Measurements from ENCODE around the gene RIPPLY3. TPM values are rescaled to one million over a fixed set of nuclear protein-coding genes. Genes with fewer than 3 reads are reported as not detected.

RIPPLY3 gene
- total and polyA plus RNA-seq, 2 experiments from 2014 or later: 2.5 to 2.8 TPM

DNA sequence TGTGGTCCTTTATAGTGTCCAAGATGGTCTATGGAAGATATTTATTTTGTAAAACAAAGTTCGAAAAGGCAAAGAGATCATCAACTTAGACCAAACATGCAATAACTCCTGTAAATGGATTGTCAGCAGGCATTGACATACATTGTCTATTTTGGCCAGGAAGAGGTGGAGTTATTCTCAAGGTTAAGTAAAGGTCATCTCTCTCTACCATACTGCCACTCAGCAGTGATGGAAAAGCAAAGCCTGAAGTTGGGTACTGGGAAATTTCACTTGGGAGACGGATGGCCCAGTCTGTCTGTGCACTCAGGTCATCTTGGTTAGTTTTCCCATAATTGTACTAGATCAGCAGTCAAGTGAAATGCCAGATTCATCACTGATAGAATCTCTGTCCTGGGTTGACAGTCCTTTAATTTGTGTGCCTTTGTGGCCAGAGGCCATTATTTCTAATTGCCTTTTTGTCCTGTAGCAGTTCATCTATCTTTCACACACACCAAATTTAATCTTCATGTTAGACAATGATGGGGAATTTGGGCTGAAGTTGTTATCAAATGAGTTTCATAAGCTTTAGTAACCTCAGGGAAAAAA is 48.9 kb downstream of the RIPPLY3 start:
- DNase-seq (ENCODE audit: low spot score) (no peak), ATAC-seq (no peak)
- Histone ChIP-seq H3K9me2 (ENCODE audit: insufficient read depth) (0 out of 2 replicates have a peak, but pooled peaks cover 3% of the 10 kb centered on the region), H3K27ac (ENCODE audit: low read depth) (no peak overlapping the region), H4K20me1 (replicated peaks; ENCODE audit: insufficient read depth) (no peaks in the 10 kb centered on the region), H3K4me2 (no peak overlapping the region), H3K4me1 (ENCODE audit: insufficient read depth) (peaks cover 19% of the 10 kb centered on the region), H3K79me2 (replicated peaks; ENCODE audit: insufficient read depth) (no peaks in the 10 kb centered on the region), H3F3A (replicated peaks; ENCODE audit: low read depth) (0 out of 2 replicates have a peak, but pooled peaks cover 3% of the 10 kb centered on the region), H3K27me3 (ENCODE audit: insufficient read depth) (peaks cover 4% of the 10 kb centered on the region; the same call in 1 of the 2 replicates), H2AFZ (no peak overlapping the region), H3K4me3 (no peak overlapping the region), H3K36me3 (ENCODE audit: insufficient read depth) (no peaks in the 10 kb centered on the region)
- Mint-ChIP-seq H3K36me3 (ENCODE audit: low read depth) (peaks cover 3% of the 10 kb centered on the region; the same call in 1 of the 3 replicates), H3K9me3 (peaks cover 7% of the 10 kb centered on the region; the same call in 2 of the 3 replicates), H3K27ac (no peak overlapping the region), H3K27me3 (ENCODE audit: insufficient read depth, low read depth, poor library complexity) (peaks cover 12% of the 10 kb centered on the region), H3K4me1 (peaks cover 22% of the 10 kb centered on the region), H3K4me3 (no peak overlapping the region)
- TF ChIP-seq ZNF114 (CRISPR knock-in tag; IDR thresholded peaks at IDR 0.05) (no peak), ZNF331 (CRISPR knock-in tag; IDR thresholded peaks at IDR 0.05; ENCODE audit: low read depth) (no peak), JUNB (IDR thresholded peaks at IDR 0.05; ENCODE audit: unreplicated experiment) (no peak), CREB1 (CRISPR knock-in tag; IDR thresholded peaks at IDR 0.05; ENCODE audit: low read depth) (no peak), NANOG (IDR thresholded peaks at IDR 0.05; ENCODE audit: borderline replicate concordance) (no peak), EZH2phosphoT487 (IDR thresholded peaks at IDR 0.05; ENCODE audit: unreplicated experiment) (no peak), EZH2 (IDR thresholded peaks at IDR 0.05; ENCODE audit: low read depth, unreplicated experiment) (no peak), STAT1 (IDR thresholded peaks at IDR 0.05; ENCODE audit: unreplicated experiment) (no peak), POLR2AphosphoS5 (IDR thresholded peaks at IDR 0.05; ENCODE audit: low read depth) (no peak)
- TF ChIP-seq, protein P1, sequence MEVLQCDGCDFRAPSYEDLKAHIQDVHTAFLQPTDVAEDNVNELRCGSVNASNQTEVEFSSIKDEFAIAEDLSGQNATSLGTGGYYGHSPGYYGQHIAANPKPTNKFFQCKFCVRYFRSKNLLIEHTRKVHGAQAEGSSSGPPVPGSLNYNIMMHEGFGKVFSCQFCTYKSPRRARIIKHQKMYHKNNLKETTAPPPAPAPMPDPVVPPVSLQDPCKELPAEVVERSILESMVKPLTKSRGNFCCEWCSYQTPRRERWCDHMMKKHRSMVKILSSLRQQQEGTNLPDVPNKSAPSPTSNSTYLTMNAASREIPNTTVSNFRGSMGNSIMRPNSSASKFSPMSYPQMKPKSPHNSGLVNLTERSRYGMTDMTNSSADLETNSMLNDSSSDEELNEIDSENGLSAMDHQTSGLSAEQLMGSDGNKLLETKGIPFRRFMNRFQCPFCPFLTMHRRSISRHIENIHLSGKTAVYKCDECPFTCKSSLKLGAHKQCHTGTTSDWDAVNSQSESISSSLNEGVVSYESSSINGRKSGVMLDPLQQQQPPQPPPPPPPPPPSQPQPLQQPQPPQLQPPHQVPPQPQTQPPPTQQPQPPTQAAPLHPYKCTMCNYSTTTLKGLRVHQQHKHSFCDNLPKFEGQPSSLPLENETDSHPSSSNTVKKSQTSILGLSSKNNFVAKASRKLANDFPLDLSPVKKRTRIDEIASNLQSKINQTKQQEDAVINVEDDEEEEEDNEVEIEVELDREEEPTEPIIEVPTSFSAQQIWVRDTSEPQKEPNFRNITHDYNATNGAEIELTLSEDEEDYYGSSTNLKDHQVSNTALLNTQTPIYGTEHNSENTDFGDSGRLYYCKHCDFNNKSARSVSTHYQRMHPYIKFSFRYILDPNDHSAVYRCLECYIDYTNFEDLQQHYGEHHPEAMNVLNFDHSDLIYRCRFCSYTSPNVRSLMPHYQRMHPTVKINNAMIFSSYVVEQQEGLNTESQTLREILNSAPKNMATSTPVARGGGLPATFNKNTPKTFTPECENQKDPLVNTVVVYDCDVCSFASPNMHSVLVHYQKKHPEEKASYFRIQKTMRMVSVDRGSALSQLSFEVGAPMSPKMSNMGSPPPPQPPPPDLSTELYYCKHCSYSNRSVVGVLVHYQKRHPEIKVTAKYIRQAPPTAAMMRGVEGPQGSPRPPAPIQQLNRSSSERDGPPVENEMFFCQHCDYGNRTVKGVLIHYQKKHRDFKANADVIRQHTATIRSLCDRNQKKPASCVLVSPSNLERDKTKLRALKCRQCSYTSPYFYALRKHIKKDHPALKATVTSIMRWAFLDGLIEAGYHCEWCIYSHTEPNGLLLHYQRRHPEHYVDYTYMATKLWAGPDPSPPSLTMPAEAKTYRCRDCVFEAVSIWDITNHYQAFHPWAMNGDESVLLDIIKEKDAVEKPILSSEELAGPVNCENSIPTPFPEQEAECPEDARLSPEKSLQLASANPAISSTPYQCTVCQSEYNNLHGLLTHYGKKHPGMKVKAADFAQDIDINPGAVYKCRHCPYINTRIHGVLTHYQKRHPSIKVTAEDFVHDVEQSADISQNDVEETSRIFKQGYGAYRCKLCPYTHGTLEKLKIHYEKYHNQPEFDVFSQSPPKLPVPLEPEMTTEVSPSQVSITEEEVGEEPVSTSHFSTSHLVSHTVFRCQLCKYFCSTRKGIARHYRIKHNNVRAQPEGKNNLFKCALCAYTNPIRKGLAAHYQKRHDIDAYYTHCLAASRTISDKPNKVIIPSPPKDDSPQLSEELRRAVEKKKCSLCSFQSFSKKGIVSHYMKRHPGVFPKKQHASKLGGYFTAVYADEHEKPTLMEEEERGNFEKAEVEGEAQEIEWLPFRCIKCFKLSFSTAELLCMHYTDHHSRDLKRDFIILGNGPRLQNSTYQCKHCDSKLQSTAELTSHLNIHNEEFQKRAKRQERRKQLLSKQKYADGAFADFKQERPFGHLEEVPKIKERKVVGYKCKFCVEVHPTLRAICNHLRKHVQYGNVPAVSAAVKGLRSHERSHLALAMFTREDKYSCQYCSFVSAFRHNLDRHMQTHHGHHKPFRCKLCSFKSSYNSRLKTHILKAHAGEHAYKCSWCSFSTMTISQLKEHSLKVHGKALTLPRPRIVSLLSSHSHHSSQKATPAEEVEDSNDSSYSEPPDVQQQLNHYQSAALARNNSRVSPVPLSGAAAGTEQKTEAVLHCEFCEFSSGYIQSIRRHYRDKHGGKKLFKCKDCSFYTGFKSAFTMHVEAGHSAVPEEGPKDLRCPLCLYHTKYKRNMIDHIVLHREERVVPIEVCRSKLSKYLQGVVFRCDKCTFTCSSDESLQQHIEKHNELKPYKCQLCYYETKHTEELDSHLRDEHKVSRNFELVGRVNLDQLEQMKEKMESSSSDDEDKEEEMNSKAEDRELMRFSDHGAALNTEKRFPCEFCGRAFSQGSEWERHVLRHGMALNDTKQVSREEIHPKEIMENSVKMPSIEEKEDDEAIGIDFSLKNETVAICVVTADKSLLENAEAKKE (CRISPR knock-in tag; IDR thresholded peaks at IDR 0.05): no peak
- TF ChIP-seq, protein P2, sequence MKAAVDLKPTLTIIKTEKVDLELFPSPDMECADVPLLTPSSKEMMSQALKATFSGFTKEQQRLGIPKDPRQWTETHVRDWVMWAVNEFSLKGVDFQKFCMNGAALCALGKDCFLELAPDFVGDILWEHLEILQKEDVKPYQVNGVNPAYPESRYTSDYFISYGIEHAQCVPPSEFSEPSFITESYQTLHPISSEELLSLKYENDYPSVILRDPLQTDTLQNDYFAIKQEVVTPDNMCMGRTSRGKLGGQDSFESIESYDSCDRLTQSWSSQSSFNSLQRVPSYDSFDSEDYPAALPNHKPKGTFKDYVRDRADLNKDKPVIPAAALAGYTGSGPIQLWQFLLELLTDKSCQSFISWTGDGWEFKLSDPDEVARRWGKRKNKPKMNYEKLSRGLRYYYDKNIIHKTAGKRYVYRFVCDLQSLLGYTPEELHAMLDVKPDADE (IDR thresholded peaks at IDR 0.05): no peak
- TF ChIP-seq, protein P3, sequence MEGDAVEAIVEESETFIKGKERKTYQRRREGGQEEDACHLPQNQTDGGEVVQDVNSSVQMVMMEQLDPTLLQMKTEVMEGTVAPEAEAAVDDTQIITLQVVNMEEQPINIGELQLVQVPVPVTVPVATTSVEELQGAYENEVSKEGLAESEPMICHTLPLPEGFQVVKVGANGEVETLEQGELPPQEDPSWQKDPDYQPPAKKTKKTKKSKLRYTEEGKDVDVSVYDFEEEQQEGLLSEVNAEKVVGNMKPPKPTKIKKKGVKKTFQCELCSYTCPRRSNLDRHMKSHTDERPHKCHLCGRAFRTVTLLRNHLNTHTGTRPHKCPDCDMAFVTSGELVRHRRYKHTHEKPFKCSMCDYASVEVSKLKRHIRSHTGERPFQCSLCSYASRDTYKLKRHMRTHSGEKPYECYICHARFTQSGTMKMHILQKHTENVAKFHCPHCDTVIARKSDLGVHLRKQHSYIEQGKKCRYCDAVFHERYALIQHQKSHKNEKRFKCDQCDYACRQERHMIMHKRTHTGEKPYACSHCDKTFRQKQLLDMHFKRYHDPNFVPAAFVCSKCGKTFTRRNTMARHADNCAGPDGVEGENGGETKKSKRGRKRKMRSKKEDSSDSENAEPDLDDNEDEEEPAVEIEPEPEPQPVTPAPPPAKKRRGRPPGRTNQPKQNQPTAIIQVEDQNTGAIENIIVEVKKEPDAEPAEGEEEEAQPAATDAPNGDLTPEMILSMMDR (conservative IDR thresholded peaks at IDR 0.05; ENCODE audit: low read depth in 2 of 2): no peak
- TF ChIP-seq, protein P4, sequence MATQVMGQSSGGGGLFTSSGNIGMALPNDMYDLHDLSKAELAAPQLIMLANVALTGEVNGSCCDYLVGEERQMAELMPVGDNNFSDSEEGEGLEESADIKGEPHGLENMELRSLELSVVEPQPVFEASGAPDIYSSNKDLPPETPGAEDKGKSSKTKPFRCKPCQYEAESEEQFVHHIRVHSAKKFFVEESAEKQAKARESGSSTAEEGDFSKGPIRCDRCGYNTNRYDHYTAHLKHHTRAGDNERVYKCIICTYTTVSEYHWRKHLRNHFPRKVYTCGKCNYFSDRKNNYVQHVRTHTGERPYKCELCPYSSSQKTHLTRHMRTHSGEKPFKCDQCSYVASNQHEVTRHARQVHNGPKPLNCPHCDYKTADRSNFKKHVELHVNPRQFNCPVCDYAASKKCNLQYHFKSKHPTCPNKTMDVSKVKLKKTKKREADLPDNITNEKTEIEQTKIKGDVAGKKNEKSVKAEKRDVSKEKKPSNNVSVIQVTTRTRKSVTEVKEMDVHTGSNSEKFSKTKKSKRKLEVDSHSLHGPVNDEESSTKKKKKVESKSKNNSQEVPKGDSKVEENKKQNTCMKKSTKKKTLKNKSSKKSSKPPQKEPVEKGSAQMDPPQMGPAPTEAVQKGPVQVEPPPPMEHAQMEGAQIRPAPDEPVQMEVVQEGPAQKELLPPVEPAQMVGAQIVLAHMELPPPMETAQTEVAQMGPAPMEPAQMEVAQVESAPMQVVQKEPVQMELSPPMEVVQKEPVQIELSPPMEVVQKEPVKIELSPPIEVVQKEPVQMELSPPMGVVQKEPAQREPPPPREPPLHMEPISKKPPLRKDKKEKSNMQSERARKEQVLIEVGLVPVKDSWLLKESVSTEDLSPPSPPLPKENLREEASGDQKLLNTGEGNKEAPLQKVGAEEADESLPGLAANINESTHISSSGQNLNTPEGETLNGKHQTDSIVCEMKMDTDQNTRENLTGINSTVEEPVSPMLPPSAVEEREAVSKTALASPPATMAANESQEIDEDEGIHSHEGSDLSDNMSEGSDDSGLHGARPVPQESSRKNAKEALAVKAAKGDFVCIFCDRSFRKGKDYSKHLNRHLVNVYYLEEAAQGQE (IDR thresholded peaks at IDR 0.05; ENCODE audit: unreplicated experiment): no peak

All from GM23338 (cell line).